ENCODE results near the gene RPN2. TPM values are rescaled to one million over a fixed set of nuclear protein-coding genes. Genes with fewer than 3 reads are reported as not detected.

RPN2 gene
- total RNA-seq, 1 experiment from 2014 or later, result 220 TPM

- TF ChIP-seq REST (IDR thresholded peaks at IDR 0.05; ENCODE audit: low read depth), result no peak
These were observed 72.8 kb downstream of the RPN2 start (continued) for GRCh38 chr20:37251825-37252477.

- Histone ChIP-seq H3K27ac (ENCODE audit: low read depth, low read length) (no peak overlapping the region), H3K4me1 (ENCODE audit: control insufficient read depth in 1 of 2, insufficient read depth in 2 of 2, low read length in 2 of 2) (no peaks in the 10 kb centered on the region), H3K27me3 (ENCODE audit: insufficient read depth, low read length) (no peaks in the 10 kb centered on the region), H3K9me3 (ENCODE audit: control insufficient read depth in 1 of 2, insufficient read depth in 1 of 2, low read depth in 1 of 2, low read length in 2 of 2) (no peaks in the 10 kb centered on the region), H3K79me2 (ENCODE audit: insufficient read depth, low read length) (no peaks in the 10 kb centered on the region), H2AFZ (ENCODE audit: low read depth, low read length, poor library complexity, severe bottlenecking) (no peak overlapping the region), H3K4me3 (replicated peaks in 1 of 2; ENCODE audit: low read depth in 1 of 2, low read length in 2 of 2) (no peak overlapping the region), H3K36me3 (ENCODE audit: control insufficient read depth in 1 of 2, insufficient read depth in 2 of 2, low read length in 2 of 2) (no peaks in the 10 kb centered on the region), H4K20me1 (ENCODE audit: insufficient read depth) (no peaks in the 10 kb centered on the region), H3K9me2 (ENCODE audit: insufficient read depth) (no peaks in the 10 kb centered on the region), H3K9ac (ENCODE audit: low read length) (no peak overlapping the region), H3K4me2 (ENCODE audit: low read length) (no peak overlapping the region)
- no peak for DNase-seq (ENCODE audit: low read depth, low spot score)
- intact Hi-C loops (cut with micrococcal nuclease), result no loop called here
- TF ChIP-seq ELF1 (IDR thresholded peaks at IDR 0.05; ENCODE audit: borderline replicate concordance, low read depth), result no peak
- RAD21 ChIA-PET (ENCODE audit: low non-redundant PET in 1 of 2, low total read pairs in 2 of 2, uncharacterized antibody in 2 of 2, unreplicated experiment in 2 of 2), result no interaction called here
- CTCF ChIA-PET, result no interaction called here
- BruUV-seq (replicated peaks), result no TSS peak
- POLR2A ChIA-PET, result no interaction called here
- no peak for ATAC-seq
These were observed 74.0 kb downstream of the RPN2 start for GRCh38 chr20:37253087-37253486.

Measured in HCT116 (cell line).